Epithelial cell of esophagus (primary cell): ENCODE data around the gene P2RX1.

ENCODE experiments used
- DNase-seq: peaks from one replicate; pipeline ENCODE4 v3.0.0; 2010; ENCODE audit warnings: low read depth
- H3K4me3 ChIP-seq: 2 replicates; pipeline ENCODE4 v1.5.1; 2011; ENCODE audit warnings: mild to moderate bottlenecking, low read length, control low read depth
- TF ChIP-seq, protein P1 (sequence below): IDR thresholded peaks from 2 replicates; pipeline ENCODE4 v1.5.1; 2011; ENCODE audit warnings: low read depth, mild to moderate bottlenecking, low read length, control low read depth, inconsistent platforms; ENCODE audit not compliant: insufficient read depth; ENCODE audit errors: missing control alignments

The P2RX1 gene

GRCh38 chr17:3915581-3915994 is 677 bp downstream of the P2RX1 start:
- H3K4me3 ChIP-seq, result no peak overlapping the region
- DNase-seq, result no peak
- TF ChIP-seq, protein P1, sequence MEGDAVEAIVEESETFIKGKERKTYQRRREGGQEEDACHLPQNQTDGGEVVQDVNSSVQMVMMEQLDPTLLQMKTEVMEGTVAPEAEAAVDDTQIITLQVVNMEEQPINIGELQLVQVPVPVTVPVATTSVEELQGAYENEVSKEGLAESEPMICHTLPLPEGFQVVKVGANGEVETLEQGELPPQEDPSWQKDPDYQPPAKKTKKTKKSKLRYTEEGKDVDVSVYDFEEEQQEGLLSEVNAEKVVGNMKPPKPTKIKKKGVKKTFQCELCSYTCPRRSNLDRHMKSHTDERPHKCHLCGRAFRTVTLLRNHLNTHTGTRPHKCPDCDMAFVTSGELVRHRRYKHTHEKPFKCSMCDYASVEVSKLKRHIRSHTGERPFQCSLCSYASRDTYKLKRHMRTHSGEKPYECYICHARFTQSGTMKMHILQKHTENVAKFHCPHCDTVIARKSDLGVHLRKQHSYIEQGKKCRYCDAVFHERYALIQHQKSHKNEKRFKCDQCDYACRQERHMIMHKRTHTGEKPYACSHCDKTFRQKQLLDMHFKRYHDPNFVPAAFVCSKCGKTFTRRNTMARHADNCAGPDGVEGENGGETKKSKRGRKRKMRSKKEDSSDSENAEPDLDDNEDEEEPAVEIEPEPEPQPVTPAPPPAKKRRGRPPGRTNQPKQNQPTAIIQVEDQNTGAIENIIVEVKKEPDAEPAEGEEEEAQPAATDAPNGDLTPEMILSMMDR, result no peak

GRCh38 chr17:3914312-3914670 is 2.0 kb downstream of the P2RX1 start:
- DNase-seq, result no peak
- TF ChIP-seq, protein P1, result no peak
- no peak overlapping the region for H3K4me3 ChIP-seq

- DNase-seq, result peak; percentile 60
- TF ChIP-seq, protein P1, result peak; percentile 95
- H3K4me3 ChIP-seq, result no peak overlapping the region
Observed at GRCh38 chr17:3913531-3914311, 2.5 kb downstream of the P2RX1 start.

DNA sequence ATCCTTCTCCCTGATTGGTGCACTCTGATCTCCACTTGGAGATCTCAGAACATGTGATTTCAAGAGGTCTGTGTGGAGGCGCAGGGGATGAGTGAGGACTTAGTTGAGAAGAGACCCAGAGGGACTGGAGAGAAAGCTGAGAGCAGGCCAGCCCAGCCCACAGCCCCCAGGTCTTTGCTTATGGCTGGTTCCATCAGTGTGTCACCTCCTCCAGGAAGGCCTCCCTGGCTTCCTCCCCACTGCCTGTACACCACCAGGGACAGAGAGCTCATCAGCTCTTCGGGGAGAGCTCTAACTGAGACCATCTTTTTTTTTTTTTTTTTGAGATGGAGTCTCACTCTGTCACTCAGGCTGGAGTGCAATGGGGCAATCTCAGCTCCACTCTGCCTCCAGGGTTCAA is 3.4 kb downstream of the P2RX1 start:
- DNase-seq, result no peak
- TF ChIP-seq, protein P1, result no peak
- H3K4me3 ChIP-seq, result no peak overlapping the region

DNA sequence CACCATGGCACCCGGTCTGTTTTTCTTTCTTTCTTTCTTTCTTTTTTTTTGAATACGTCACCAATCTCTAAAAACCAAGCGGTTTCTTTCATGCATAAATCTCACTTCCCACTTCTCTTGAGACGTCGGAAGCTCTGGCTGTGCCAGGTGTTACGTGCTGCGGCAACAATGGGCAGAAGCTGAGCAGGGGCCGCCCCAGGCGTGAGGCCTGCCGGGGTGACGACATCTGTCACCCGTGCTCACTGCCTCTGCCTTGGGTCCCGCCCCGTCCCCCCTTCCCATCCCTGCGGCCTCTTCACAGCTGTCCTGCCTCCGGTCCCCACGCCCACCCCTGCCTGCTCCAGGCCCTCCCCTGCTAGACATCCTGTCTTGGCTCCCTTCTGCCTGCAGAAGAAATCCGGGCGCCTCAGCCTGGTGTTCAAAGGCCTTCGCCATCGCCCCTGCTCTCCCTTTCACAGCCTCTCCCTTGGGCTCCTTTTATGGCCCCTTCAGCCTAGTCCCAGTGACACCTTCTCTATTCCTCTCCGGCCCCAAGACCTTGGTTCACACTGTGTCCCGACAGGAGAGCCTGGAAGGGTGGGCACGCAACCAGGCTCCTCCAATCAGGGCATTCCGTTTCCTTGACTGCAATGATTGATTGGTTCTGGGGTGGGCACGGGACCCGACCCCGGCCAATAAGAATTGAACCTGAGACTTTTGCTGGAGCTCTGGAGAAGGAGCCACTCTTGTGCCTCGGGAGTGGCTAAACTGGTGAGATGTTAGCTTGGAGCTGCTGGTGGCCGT is 4.8 kb downstream of the P2RX1 start:
- no peak overlapping the region for H3K4me3 ChIP-seq
- no peak for DNase-seq
- TF ChIP-seq, protein P1, result no peak

DNA sequence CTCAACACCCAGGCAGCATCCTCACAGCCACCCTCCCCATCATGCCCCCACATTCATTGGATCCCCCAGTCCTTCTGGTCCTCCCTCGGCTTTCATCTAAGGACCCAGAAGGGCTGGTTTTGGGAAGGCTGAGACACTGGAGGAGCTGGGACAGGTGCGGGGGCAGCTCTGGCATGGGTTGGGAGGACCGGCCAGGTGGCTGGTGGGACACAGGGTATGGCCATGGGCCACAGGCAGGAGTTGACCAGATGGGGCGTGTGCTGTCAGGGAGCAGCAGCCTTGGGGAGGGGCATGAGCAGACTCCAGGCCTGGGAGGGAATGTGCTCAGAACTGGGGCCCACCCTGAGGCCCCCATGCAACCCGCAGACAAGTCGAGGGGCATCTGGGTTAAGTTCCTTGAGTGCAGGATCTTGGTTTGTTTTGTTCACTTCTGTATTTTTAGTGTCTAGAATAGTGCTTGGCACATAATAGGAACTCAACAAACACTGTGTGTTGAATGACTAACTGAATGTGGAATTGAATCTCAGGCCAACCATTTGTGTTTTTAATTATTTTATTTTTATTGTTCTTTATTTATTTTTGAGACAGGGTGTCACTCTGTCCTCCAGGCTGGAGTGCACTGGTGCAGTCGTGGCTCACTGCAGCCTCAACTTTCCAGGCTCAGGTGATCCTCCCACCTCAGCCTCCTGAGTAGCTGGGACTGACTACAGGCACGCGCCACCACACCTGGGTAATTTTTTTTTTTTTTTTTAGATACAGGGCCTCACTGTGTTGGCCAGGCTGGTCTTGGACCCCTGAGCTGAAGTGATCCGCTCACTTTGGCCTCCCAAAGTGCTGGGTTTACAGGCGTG is 5.6 kb downstream of the P2RX1 start:
- TF ChIP-seq, protein P1, result no peak

More for the DNA sequence above, 5.6 kb downstream of the P2RX1 start:
- no peak for DNase-seq
- no peak overlapping the region for H3K4me3 ChIP-seq
